ENCODE measurements around the gene PKLR. TPM values are rescaled to one million over a fixed set of nuclear protein-coding genes. Genes with fewer than 3 reads are reported as not detected.

Gene PKLR
- total RNA-seq: under 1 TPM in 1 of 2 donors, not detected in 1; 0.33 TPM

DNA sequence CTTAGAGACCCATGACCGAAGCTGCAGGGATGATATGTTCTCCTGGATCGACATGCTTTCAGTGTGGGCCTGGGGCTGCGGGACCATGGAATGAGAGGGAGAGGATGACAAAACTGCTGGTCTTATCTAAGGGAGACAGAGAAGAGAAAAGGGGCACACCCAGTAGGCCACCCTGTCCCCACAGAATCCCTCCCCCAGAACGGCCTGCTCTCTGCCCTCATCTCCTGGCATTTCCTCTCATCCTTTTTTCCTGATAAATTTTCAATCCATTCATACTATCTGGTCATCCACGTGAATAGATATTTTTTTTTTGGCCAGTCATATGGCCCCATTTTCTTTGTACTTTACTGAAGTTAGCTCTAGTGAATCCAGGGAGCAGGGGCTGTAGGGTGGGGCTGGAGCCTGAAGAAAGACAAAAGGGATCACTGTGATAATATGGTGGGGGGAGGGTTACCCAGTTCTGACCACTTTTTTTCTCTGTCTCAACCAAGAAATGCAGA lies at the start of gene PKLR:
Gene PKLR (minus strand): TSS at position 97 of the 500 bp plus-strand sequence. CDS start 43 bp downstream, at position 54.

DNA sequence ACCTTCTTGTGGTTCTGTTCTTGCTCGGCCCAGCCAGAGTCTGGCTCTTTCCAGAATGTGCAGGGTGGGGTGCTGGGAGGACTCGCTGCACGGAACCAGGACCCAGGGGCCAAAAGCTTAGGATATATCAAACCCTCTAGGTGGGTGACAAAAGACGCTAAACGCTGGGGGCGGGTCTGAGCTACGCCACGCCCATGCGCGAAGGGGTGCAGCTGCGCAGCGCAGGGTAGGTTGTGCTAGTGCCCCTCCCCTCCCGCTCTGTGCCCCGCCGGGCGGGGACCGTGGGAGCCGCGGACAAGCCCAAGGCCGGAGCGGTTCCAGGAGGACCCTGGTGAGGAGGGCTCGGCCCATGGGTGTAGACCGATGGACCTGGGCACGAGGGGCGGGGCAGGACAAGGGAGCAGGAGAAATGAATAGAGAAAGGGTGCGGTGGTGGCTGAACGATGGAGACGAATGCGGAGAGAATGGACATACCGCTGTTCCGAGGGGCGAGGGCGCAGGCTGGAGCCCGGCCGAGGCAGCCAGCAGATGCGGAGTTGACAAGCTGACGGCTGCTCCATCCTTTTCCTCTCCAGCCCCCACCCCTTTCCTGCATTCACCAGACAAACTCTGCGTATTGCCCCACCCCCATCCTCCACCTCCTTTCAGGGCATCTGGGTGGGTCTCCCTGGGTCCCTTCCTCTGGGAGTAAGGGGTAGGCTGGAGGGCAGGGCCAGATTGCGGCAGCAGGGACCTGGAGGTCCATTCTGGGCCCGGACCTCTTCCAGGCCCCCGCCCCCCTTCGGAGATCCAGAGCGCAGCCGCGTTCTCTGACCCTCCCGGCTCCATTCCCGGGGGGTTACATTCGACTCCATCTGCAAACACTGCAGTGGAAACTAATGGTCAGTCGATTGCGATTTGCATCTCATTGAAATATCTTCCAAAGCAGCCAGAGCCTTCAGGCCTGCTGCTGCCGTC lies 19.7 kb upstream of the PKLR start, which contains the start of gene RUSC1:
Gene RUSC1 (plus strand): TSS at position 234 of the 957 bp plus-strand sequence. CDS start 880 bp downstream, outside the sequence.

DNA sequence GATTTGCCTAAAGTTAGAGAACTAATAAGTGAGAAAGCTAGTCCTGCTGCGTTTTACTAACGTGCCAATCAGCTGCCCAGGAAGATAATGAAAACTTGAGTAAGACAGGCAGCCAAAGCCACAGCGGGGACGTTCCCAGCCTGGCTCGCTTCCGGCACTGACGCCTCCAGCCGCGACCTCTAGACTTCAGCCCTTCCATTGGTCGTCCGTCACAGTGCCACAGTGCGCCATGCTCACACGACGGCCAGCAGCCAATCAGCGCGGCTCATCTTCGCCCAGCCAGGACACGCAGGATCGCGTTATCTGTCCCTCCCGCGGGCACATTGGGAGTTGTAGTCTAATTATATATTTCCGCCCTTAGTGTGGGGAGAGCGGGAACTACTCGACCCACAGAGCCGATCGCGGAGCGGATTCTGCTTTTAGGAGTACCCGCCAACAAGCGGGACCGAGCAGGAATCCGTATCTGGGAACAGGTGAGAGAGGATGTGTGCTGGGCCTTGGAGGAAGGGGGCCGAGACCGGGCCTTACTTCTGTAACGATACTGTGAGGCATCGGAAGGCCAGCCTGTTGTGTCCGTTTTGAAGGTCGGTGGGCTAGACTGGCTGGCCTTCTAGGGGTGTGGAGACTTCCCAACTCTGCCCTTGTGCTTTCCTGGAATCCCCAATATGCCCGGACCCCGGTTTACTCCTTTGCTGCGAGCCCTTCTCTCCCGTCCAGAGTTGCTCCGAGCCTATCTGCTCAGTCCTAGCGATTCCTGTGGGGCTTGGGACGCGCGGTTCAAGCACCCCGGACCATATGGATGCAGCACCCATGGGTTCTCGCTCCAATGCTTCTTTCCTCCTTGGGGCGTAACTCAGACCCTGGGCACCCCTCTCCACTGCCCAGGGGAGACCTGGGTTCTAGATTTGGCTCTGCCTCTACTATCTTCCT lies 7.5 kb upstream of the PKLR start, which contains the start of gene FDPS:
Gene FDPS (plus strand): TSS at position 374 of the 930 bp plus-strand sequence. CDS start 924 bp downstream, outside the sequence.

DNA sequence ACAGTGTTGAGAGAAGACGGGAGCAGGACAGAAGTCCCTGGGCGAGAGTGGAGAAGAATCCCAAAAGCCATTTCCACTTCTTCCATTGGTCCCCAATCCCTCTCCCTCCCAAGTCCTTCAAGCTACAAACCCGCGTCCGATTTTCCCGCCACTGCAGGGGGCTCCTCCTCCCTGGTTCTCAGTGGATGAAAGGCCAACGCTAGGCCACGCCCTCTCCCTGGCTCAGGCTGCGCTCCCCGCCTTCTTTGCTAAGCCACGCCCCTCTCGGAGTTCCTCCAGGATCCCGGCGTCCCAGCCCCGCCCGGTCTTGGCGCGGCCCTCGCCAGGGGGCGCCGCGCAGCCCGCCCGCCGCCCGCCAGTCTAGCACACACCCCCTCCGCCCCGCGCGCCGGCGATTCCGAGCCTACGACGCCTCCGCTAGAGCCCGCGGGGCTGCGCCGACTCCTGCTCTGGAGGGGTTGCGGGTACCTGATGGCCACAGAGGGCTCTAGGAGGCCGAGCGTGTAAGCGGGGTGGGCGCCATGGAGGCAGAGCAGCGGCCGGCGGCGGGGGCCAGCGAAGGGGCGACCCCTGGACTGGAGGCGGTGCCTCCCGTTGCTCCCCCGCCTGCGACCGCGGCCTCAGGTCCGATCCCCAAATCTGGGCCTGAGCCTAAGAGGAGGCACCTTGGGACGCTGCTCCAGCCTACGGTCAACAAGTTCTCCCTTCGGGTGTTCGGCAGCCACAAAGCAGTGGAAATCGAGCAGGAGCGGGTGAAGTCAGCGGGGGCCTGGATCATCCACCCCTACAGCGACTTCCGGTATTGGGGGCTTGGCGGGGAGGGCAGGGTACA lies 24.0 kb downstream of the PKLR start, which contains the start of gene HCN3:
Gene HCN3 (plus strand): TSS at position 394 of the 832 bp plus-strand sequence. CDS start 128 bp downstream, at position 522.

GRCh38 chr1:155273343-155274245 lies 27.6 kb downstream of the PKLR start, which contains the start of gene CLK2:
CLK2 (minus strand) TSS chr1:155273504; CDS start chr1:155270977, 2,527 bp downstream.

GRCh38 chr1:155261852-155262673 lies 39.2 kb downstream of the PKLR start, which contains the start of gene SCAMP3:
SCAMP3 (minus strand) TSS chr1:155262360; CDS start chr1:155262151, 209 bp downstream.

DNA sequence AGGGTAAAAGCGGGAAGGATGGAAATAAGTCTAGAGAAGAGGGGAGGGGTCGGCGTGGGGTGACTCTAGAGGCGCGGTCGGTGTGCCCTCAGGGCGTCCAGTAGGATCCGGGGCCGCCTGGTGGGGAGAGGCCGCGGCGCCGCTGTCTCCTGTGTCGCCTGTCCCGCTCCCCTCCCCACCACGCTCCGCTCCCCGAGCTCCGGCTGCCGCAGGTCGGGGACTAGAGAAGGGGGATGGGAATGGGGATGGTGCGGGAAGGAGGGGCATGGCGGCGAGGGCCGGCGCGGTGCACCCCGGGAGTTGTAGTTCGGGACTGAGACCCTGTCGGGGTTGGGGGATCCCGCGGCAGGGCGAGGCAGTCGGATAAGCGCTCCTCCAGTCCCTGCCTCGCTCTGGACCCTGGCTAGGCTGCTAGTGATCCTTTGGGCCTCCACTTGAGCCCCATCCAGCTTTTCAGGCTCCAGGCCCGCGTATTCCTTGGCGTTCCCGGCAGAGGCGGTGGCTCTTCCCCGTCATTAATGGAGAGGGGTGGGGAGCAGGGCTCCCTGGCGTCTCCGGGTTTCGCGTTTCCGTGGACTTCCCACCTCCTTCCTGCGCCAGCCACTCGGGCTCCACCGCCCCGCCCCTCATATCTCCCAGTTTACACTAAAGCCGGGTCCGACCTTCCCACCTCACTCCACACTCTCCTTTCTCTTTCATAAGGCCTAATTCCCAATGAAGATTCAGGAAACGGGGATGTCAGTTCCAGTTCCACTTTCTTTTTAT lies 45.8 kb downstream of the PKLR start, which contains the start of gene ENTREP3:
Gene ENTREP3 (minus strand): TSS at position 241 of the 765 bp plus-strand sequence. CDS start 606 bp downstream, outside the sequence.

Other genes with a start within 250 kb of the PKLR start
- 1 to 10 TPM; 2.1 to 3.3 TPM for gene EFNA4, start 237.7 kb downstream of the PKLR start, total RNA-seq
- under 1 TPM; 0.33 to 0.69 TPM for gene EFNA3, start 222.6 kb downstream of the PKLR start, total RNA-seq
- gene EFNA1, start 173.6 kb downstream of the PKLR start, total RNA-seq: 10 to 100 TPM in 1 of 2 donors, 1 to 10 TPM in 1; 8.3 to 13.4 TPM
- 10 to 100 TPM; 33.3 to 43.4 TPM for gene SLC50A1, start 165.6 kb downstream of the PKLR start, total RNA-seq
- 10 to 100 TPM; 33.3 to 74.0 TPM for gene DPM3, start 160.9 kb downstream of the PKLR start, total RNA-seq
- 100 to 1,000 TPM; 123 to 126 TPM for gene KRTCAP2, start 128.1 kb downstream of the PKLR start, total RNA-seq
- 1 to 10 TPM; 3.4 to 4.3 TPM for gene TRIM46, start 127.6 kb downstream of the PKLR start, total RNA-seq
- 10 to 100 TPM in 1 of 2 donors, 1 to 10 TPM in 1; 8.0 to 10.3 TPM for gene THBS3, start 93.5 kb downstream of the PKLR start, total RNA-seq
- gene MTX1, start 92.7 kb downstream of the PKLR start, total RNA-seq: 10 to 100 TPM; 38.9 to 59.3 TPM
- 1 to 10 TPM; 6.5 to 7.7 TPM for gene ENTREP3, start 46.0 kb downstream of the PKLR start, total RNA-seq
- 10 to 100 TPM; 61.3 to 67.8 TPM for gene SCAMP3, start 39.1 kb downstream of the PKLR start, total RNA-seq
- gene CLK2, start 27.9 kb downstream of the PKLR start, total RNA-seq: 10 to 100 TPM; 19.6 to 20.3 TPM
- gene HCN3, start 24.0 kb downstream of the PKLR start, total RNA-seq: 1 to 10 TPM; 1.0 to 2.0 TPM
- gene FDPS, start 7.4 kb upstream of the PKLR start, total RNA-seq: 100 to 1,000 TPM; 295 to 435 TPM
- gene RUSC1, start 19.5 kb upstream of the PKLR start, total RNA-seq: 10 to 100 TPM; 17.9 to 24.6 TPM

Data from melanocyte of skin (primary cell).